Measurements from ENCODE around the gene TMPRSS11A. TPM values are rescaled to one million over a fixed set of nuclear protein-coding genes. Genes with fewer than 3 reads are reported as not detected.

Gene TMPRSS11A
- total and polyA plus RNA-seq, 2 experiments from 2014 or later = not detected

GRCh38 chr4:67996127-67996526 is 32.8 kb upstream of the TMPRSS11A start (continued):
- TF ChIP-seq, protein P1, sequence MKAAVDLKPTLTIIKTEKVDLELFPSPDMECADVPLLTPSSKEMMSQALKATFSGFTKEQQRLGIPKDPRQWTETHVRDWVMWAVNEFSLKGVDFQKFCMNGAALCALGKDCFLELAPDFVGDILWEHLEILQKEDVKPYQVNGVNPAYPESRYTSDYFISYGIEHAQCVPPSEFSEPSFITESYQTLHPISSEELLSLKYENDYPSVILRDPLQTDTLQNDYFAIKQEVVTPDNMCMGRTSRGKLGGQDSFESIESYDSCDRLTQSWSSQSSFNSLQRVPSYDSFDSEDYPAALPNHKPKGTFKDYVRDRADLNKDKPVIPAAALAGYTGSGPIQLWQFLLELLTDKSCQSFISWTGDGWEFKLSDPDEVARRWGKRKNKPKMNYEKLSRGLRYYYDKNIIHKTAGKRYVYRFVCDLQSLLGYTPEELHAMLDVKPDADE (IDR thresholded peaks at IDR 0.05) = no peak

DNA sequence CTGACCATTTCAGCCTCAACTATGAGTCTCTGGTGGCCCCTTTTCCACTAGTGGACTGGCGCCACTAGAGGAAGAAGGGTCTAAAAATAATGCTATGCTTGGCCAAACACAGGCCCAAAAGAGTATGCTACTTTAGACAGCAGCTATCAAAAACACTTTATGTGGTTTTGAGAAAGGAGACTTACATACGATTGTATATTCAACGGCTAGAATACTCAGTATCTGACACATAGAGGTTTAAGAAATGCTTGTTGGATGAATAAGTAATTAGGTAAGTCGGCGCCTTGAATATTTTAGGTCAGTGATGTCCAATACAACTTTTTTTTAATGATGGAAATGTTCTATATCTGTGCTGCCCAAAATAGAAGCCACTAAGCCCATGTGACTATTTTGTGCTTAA is 25.7 kb upstream of the TMPRSS11A start:
- ATAC-seq = no peak
- H3K4me2 ChIP-seq = no peak overlapping the region
- TF ChIP-seq NANOG (IDR thresholded peaks at IDR 0.05; ENCODE audit: borderline replicate concordance) (no peak), JUNB (IDR thresholded peaks at IDR 0.05; ENCODE audit: unreplicated experiment) (no peak), CTCF (conservative IDR thresholded peaks at IDR 0.05; ENCODE audit: low read depth in 2 of 2) (no peak), REST (IDR thresholded peaks at IDR 0.05; ENCODE audit: unreplicated experiment) (no peak), POLR2AphosphoS5 (IDR thresholded peaks at IDR 0.05; ENCODE audit: low read depth) (no peak), EZH2 (IDR thresholded peaks at IDR 0.05; ENCODE audit: low read depth, unreplicated experiment) (no peak), STAT1 (IDR thresholded peaks at IDR 0.05; ENCODE audit: unreplicated experiment) (no peak), ZNF114 (CRISPR knock-in tag; IDR thresholded peaks at IDR 0.05) (no peak), EZH2phosphoT487 (IDR thresholded peaks at IDR 0.05; ENCODE audit: unreplicated experiment) (no peak), ZNF331 (CRISPR knock-in tag; IDR thresholded peaks at IDR 0.05; ENCODE audit: low read depth) (no peak)
- TF ChIP-seq, protein P1 (IDR thresholded peaks at IDR 0.05) = no peak
- TF ChIP-seq, protein P2, sequence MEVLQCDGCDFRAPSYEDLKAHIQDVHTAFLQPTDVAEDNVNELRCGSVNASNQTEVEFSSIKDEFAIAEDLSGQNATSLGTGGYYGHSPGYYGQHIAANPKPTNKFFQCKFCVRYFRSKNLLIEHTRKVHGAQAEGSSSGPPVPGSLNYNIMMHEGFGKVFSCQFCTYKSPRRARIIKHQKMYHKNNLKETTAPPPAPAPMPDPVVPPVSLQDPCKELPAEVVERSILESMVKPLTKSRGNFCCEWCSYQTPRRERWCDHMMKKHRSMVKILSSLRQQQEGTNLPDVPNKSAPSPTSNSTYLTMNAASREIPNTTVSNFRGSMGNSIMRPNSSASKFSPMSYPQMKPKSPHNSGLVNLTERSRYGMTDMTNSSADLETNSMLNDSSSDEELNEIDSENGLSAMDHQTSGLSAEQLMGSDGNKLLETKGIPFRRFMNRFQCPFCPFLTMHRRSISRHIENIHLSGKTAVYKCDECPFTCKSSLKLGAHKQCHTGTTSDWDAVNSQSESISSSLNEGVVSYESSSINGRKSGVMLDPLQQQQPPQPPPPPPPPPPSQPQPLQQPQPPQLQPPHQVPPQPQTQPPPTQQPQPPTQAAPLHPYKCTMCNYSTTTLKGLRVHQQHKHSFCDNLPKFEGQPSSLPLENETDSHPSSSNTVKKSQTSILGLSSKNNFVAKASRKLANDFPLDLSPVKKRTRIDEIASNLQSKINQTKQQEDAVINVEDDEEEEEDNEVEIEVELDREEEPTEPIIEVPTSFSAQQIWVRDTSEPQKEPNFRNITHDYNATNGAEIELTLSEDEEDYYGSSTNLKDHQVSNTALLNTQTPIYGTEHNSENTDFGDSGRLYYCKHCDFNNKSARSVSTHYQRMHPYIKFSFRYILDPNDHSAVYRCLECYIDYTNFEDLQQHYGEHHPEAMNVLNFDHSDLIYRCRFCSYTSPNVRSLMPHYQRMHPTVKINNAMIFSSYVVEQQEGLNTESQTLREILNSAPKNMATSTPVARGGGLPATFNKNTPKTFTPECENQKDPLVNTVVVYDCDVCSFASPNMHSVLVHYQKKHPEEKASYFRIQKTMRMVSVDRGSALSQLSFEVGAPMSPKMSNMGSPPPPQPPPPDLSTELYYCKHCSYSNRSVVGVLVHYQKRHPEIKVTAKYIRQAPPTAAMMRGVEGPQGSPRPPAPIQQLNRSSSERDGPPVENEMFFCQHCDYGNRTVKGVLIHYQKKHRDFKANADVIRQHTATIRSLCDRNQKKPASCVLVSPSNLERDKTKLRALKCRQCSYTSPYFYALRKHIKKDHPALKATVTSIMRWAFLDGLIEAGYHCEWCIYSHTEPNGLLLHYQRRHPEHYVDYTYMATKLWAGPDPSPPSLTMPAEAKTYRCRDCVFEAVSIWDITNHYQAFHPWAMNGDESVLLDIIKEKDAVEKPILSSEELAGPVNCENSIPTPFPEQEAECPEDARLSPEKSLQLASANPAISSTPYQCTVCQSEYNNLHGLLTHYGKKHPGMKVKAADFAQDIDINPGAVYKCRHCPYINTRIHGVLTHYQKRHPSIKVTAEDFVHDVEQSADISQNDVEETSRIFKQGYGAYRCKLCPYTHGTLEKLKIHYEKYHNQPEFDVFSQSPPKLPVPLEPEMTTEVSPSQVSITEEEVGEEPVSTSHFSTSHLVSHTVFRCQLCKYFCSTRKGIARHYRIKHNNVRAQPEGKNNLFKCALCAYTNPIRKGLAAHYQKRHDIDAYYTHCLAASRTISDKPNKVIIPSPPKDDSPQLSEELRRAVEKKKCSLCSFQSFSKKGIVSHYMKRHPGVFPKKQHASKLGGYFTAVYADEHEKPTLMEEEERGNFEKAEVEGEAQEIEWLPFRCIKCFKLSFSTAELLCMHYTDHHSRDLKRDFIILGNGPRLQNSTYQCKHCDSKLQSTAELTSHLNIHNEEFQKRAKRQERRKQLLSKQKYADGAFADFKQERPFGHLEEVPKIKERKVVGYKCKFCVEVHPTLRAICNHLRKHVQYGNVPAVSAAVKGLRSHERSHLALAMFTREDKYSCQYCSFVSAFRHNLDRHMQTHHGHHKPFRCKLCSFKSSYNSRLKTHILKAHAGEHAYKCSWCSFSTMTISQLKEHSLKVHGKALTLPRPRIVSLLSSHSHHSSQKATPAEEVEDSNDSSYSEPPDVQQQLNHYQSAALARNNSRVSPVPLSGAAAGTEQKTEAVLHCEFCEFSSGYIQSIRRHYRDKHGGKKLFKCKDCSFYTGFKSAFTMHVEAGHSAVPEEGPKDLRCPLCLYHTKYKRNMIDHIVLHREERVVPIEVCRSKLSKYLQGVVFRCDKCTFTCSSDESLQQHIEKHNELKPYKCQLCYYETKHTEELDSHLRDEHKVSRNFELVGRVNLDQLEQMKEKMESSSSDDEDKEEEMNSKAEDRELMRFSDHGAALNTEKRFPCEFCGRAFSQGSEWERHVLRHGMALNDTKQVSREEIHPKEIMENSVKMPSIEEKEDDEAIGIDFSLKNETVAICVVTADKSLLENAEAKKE (CRISPR knock-in tag; IDR thresholded peaks at IDR 0.05) = no peak

More for the DNA sequence above, 25.7 kb upstream of the TMPRSS11A start:
- Mint-ChIP-seq H3K36me3 (ENCODE audit: low read depth) (no peaks in the 10 kb centered on the region), H3K9me3 (no peaks in the 10 kb centered on the region), H3K4me1 (no peaks in the 10 kb centered on the region), H3K4me3 (no peak overlapping the region), H3K27ac (no peak overlapping the region), H3K27me3 (ENCODE audit: insufficient read depth, low read depth, poor library complexity) (no peaks in the 10 kb centered on the region)
- H3F3A ChIP-seq (replicated peaks; ENCODE audit: low read depth) = no peaks in the 10 kb centered on the region
- no peaks in the 10 kb centered on the region; the same call in 1 of the 2 replicates for H3K36me3 ChIP-seq (ENCODE audit: insufficient read depth)
- no peak overlapping the region for H3K27ac ChIP-seq (ENCODE audit: low read depth)
- no peak overlapping the region for H2AFZ ChIP-seq
- no peaks in the 10 kb centered on the region for H3K9me2 ChIP-seq (ENCODE audit: insufficient read depth)
- DNase-seq (ENCODE audit: low spot score) = no peak
- no peaks in the 10 kb centered on the region for H3K27me3 ChIP-seq (ENCODE audit: insufficient read depth)
- no peaks in the 10 kb centered on the region for H3K79me2 ChIP-seq (replicated peaks; ENCODE audit: insufficient read depth)
- no peaks in the 10 kb centered on the region for H4K20me1 ChIP-seq (replicated peaks; ENCODE audit: insufficient read depth)
- H3K4me1 ChIP-seq (ENCODE audit: insufficient read depth) = no peaks in the 10 kb centered on the region
- H3K4me3 ChIP-seq = no peak overlapping the region
